HG02763 (cell line): ENCODE measurements around the gene SLC5A3.

ENCODE experiments used
- ATAC-seq: cut with Tn5 transposase; IDR thresholded peaks from one replicate; pipeline ENCODE4 v1.9.1; 2021; ENCODE audit warnings: mild to moderate bottlenecking, moderate library complexity; ENCODE audit not compliant: unreplicated experiment

The SLC5A3 gene

DNA sequence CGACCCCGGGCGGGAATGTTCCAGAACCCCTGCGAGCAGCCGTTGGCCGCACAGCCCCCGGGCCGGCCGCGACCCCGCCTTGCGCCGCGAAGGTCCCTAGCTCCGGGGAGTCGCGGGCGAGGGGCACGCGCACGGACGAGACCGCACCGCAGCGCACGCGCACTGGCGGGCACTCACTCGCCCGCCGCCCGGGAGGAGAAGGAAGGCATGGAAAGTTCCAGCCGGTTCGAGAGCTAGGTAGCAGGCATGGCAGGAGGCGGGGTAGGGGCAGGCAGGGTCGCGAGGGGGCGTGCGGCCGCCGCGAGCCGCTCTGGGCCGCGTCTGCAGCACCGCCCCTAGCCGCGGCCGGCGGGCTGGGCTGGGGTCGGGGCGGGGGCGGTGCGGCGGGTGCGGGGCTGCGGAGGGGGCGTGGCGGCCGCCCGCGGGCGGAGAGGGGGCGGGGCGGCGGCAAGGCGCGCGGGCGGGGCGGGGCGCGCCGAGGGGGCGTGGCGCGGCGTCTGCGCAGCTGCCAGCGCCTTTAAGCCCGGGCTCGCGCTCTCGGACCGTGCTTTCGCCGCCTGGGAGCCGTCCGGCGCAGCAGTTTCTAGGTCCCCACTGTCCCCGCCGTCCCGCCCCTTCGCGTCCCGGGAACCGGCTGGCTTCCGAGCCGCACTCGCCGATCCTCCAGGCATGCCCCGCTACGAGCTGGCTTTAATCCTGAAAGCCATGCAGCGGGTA is at the start of gene SLC5A3, which contains the start of gene MRPS6:
Gene SLC5A3, plus strand, starts transcription at position 547 of the 717 bp plus-strand sequence. CDS start 21,621 bp downstream, outside the sequence.
Gene MRPS6, plus strand, starts transcription at position 547 of the 717 bp plus-strand sequence. Its CDS starts 123 bp downstream, at position 670.
- peak; percentile 80 for ATAC-seq

DNA sequence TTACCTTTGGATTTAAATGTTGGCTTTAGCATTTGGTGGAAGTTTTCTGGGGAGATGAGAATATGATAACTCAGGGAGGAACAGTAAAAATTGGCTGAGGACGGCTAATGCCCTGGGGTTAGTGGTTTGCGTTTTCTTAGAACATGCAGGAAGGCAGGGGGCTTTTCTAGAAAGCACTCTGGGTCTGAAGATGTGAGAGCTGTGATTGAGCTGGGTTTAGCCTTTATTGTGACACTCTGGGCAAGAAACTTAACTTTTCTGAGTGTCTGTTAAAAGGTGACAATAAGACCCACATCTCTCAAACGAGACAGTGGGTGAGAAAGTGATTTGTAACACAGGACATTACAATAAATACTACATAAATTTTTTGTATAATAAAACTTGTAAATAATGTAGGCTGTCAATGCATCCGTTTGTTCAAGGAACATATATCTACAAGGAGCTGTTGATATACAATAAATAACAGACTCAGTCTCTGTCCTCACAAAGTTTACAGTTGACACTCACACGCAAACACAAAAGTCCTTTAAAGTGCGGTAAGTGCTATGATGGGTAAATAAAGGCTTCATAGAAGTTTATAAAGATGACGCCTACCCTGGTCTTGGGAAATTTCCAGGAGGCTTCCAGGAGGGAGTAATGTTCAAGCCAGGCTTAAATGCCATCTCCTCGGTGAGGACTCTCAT is 49.5 kb upstream of the SLC5A3 start:
- no peak for ATAC-seq

DNA sequence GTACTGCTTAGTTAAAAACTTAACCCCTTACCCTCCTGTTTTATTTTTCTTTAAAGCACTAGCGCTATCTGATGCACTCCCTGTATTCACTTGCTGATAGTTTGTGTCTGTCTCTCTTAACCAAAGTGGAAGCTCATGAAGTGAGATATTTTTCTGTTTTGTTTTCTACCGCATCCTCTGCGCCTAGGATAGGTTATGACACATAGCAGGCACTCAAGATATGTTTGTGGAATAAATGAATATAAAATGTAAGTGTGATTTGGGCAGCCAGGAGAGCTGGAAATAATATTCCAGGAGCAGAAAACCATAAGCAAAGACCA is 49.0 kb upstream of the SLC5A3 start:
- no peak for ATAC-seq

DNA sequence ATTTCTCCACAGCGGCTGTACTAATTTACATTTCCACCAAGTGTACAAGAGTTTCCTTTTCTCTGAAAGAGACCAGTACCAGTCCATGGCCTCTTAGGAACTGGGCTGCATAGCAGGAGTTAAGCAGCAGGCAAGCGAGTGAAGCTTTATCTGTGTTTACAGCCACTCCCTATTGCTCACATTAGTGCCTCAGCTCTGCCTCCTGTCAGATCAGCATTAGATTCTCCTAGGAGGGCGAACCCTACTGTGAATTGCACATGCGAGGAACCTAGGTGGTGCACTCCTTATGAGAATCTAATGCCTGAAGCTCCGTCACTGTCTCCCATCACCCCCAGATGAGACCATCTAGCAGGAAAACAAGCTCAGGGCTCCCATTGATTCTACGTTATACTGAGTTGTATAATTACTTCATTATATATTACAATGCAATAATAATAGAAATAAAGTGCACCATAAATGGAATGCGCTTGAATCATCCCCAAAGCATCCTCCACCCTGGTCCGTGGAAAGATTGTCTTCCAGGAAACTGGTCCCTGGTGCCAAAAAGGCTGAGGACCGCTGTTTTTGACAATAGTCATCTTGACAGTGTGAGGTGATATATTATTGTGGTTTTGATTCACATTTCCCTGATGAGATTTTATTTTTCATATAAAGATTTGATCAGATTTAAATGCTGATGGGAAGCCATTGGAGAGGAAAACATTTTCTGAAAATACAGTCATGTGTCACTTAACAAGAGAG is 45.5 kb upstream of the SLC5A3 start:
- ATAC-seq = no peak

DNA sequence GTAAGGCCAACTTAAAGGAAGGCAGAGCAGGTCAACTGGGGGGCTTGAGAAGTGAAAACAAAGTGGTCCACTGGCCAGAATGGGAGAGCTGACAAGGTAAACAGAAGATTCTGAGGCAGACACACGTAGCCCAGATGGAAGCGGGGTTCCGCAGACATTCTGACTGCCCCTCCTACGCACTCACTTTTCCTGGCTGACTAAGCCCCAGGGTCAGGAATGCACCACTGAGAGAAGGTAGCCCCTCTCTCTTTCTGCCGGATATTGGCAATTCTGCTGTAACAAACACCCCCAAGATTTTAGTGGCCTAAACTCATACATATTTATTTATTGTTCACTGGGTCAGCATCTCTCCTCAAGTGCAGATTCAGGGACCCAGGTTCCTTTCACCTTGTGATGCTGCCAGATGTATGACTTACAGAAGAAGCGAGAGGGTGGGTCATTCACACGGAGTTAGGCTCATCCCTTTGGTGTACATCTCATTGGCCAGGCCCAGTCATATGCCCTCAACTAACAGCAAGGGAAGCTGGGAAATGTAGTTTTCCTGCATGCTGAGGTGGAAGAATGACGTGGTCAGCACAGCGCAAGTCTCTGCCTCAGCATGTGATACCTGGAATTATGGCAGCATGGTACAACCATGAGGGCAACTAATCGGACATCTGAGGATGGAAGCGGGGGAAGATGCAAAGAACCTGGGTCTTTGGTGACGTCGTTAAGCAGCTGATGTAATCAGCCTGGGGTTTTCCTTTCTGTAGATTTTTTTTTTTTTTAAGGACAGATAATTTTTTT is 43.4 kb upstream of the SLC5A3 start:
- peak; percentile 90 for ATAC-seq

DNA sequence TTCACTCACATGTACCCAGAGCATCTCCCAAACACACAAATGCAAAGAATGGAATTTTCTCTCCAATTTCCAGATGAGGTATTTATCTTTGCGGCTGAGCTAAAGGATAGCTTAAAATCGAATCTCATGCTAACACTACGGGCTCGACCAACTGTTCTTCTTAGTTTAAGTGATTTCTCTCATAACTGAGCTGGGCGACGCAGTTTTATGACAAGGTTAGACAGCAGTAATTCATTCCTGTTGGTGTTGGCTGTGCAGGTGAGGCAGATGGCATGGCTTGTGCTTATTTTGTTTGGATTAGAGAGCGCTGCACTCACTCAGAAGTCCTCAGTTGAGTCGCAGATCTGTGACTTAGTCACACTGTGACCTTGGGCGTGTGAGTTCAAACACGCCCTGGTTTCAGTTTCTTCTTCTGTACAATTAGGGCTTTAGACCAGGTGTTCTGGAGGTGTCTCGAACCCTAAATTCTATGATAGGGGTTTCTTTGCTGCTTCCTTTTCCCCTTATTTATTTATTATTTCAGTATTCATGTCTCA is 41.5 kb upstream of the SLC5A3 start:
- ATAC-seq = no peak

DNA sequence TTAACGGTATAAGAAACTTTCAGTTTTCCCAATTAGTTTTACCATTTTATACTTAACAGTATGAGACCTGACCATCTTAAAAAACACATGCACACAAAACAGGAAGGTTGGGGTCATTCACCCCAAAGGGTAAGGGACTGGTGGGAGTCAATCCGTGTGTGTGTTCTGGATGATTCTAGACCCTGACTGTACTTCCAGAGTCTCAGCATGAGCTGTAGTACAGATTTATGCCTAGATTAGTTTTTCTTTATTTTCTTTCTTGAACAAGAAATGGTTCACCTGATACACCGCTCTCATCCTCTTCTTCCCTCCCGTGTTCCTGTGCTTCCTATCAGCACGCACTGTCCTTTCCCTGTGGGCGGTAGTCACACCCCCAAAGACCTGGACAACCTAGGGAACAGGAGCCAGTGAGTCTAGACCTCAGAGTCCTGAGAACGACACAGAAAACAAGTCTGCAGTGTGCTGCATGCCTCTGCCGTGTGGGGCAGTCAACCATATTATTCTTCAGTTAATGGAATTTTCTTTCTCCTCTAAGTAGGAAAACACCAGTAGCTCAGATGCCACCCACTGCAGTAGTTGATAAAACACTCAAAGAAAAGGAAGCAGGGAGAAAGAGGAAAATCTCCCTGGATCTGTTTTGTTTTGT is 38.9 kb upstream of the SLC5A3 start:
- no peak for ATAC-seq

DNA sequence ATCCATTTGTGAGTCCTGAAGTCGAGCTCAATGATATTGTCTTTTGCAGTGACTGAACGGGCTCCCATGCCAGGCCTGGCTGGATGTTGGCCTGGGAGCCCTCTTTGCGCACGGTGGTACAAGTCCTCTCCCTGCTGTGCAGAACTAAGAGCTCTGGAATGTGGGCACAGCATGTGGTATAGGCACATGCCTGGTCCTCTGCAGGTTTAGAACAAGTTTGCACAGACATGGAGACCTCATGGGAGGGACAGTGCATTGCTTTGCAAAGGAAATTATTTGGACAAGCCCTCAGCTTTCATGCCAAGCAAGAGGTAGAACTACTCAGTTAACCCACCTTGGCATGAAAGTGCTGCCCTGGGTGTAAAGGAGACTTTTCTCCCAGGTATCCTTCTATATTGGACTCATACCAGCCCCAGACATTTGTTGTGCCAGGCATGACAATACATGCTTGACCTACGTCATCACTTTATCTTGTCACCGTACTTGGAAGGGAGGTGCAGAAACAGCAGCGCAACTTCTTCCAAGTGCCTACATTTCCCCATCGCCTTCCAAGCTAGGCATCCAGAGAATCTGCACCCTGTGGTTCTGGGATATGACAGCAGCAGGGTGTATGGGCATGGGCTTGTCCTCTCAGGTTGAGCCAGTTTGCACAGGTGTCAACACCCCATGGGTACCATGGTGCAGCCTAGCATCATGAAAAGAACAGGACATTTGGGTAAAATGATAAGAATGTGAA is 37.6 kb upstream of the SLC5A3 start:
- no peak for ATAC-seq

DNA sequence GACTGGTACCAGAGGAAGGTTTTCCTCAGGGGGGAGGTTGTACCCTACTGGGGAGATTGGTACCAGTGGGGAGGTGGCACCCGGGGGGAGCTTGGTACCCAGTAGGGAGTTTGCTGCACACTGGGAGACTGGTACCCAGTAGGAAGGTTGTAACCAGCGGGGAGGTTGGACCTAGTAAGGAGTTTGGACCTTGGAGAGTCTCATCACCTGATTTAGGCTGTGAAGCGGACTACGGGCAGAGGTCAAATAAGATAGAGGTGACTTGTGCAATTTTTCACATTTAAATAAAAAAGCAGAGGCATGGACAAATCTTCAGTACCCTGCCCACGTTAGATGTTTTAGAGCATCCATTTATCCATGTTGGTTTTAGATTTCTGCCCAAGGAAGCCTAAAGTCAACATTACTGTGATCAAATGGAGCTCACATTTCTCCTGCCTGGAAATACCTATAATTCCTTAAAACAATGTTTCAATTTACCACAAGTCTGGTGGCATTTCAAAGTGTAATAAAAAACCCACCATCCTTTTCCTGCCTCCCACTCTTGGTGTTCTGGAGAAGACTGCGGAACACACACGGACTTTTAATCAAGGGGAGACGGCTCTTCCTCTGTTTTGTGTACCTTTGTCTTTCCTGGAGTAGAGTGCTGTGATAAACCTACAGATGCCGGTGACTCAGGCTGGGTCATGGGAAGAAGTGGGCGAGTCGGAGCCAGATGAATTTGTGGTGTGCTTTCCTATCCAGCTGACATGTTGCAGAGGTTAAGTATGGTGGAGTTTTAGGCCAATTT is 36.2 kb upstream of the SLC5A3 start:
- ATAC-seq = no peak

DNA sequence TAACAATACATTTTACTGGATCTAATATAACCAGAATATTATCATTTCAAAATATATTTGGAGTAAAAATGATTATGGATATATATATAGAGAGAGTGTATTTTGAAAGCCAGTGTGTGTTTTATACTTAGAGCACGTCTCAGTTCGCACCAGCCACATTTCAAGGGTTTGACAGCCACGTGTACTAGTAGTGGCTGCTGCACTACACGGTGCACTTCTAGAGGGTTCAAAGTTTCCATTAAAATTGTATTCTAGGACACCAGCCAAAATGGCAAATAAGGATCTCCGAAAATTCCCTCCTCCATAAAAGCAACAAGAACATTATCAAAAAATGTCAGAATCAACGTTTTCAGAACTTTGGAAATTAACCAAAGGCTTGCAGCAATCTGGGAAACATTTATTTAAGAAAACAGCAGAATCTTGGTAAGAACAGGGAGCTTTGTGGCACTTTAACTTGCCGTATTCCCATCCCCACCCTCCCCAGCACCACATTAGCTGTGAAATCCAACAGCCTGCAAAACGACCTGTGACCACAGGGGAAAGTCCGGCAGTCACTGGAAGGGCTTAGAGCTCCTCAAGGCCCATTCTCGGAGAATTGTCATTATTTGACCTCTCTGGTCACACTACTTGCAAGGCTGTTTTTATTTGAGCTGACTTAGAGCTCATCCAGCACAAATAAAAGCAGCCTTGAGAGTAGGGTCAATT is 33.5 kb upstream of the SLC5A3 start:
- no peak for ATAC-seq

DNA sequence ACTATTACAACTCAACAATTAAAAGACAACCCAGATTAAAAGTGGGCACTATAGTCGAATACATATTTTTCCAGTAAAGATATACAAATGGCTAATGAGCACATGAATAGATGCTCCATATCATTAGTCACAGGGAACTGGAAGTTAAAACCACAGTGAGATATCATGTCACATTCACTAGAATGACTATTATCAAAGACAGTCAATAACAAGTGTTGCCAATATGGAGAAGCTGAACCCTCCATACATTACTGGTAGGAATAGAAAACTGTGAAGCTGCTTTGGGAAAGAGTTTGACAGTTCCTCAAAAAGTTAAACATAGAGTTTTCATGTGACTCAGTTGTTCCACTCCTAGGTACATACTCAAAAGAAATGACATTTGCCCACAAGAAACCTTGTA is 30.6 kb upstream of the SLC5A3 start:
- ATAC-seq = no peak

DNA sequence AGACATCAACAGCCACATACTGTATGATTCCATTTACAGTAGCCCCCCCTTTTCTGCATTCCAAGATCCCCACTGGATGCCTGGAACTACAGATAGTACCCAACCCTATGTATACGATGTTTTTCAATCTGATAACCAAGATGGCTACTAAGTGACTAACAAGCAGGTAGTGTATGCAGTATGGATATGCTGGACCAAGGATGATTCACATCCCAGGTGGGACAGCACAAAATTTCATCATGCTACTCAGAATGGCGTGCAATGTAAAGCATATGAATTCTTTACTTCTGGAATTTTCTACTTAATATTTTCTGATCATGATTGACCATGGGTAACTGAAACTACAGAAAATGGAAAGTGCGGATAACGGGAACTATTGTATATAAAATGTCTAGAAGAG is 30.0 kb upstream of the SLC5A3 start:
- ATAC-seq = no peak

DNA sequence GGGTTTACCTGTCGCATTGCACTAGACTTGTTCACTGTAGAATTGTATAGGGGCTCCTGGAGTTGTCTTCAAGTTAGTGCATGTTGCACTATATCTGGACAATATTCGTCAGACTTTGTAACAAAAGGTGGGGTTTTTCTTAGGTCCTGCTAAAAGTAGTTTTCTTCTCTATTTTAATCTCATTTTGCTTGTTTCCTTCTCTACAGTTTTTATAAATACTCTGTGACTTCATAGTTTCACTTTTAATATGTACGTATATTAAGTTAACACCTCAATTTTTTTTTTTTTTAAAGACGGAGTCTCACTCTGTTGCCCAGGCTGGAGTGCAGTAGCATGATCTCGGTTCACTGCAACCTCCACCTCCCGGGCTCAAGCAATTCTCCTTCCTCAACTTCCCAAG is 26.5 kb upstream of the SLC5A3 start:
- no peak for ATAC-seq

DNA sequence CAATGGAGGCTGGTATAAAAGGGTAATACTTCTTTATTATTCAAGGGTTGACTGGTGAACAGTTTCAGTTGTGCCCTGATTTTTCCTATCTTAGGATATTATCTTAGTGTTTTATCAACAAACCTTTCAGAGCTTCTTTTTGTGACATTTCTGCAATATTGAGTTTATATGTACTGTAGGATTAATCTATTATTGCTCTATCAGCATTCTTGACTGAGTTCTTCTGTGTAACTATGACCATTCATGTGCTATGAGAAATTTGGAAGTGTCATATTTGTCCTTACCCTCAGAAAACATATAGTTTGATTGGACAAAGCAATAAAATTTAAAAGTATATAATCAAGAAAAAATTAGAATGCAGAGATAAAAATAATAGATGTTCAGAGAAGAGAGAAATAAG is 25.5 kb upstream of the SLC5A3 start:
- ATAC-seq = no peak

DNA sequence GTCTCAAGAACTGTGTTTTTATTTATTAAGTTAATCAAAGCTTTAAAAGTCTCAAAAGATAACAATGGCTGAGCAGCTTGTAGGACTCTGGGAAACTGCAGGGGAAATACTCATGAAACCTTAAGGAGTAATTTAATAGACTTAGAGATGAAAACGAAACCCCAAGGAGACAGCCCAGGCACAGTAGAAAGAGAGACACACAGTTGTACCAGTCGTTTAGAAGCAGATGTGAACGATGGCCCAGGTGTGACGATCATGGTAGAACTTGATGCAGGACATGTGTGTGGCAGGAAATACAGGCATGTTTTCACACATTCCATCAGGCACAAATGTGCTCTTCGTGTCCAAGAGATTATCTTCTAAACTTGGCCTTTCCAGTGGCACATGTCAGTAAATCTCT is 21.2 kb upstream of the SLC5A3 start:
- no peak for ATAC-seq

DNA sequence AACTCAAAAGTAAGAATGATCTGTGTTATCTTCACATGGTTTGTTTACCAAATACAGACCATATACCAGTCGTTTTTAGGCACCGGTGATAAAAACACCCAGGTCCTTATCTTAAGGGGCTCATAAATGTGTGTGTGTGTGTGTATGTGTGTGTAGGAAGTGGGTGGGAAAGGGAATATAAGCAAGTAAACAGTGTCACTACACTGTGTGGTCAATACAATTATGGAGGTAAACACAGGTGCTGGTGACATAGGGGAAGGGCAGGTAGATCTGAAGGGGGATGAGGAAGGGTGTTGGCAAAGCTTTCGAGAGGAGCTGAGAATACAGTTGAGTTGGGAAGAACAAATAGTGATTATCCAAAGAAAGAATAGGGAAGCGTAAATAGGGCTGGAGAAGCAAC is 19.1 kb upstream of the SLC5A3 start:
- no peak for ATAC-seq

DNA sequence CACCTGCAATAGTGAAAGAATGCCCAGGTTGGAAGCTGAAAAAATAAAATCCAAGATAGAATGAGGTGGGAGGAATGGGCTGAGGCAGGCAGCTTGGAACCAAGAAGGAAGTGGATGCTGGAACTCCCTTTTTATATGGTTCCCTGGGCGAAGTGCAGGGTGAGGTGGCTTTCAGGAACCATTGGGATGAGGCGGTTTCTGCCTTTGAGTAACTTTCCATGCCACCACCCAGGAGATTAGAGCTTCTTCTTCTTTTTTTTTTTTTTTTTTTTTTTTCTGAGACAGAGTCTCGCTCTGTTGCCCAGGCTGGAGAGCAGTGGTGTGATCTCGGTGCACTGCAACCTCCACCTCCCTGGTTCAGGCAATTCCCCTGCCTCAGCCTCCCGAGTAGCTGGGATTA is 17.8 kb upstream of the SLC5A3 start:
- ATAC-seq = no peak

DNA sequence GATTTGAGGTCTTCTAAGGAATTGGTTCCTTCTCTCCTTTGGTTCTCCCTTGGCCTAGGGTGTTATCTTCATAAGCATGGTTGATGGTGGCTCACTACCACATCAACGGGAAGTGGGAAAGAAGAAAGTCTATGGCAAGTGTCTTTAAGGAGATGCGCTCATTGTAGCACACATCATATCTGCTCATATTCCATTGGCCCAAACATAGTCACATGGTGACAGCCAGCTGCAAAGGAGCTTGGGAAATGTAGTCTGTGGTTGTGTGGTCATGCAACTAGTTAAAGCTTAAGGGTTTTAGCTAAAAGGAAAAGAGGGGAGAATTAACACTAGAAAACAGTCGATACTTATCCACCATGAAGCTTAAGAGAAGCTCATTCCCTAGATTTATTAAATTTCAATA is 11.4 kb upstream of the SLC5A3 start:
- ATAC-seq = no peak
